Medulla oblongata (tissue), 1 donor: ENCODE data around the gene NAA38.

ENCODE experiments used
- DNase-seq: peaks from one replicate; pipeline ENCODE4 v3.0.0-alpha.2; 2015; ENCODE audit errors: extremely low spot score

Gene NAA38

GRCh38 chr17:7852919-7853690, 4.3 kb downstream of the NAA38 start:
- DNase-seq, result no peak

GRCh38 chr17:7852262-7852670, 5.1 kb downstream of the NAA38 start:
- no peak for DNase-seq

GRCh38 chr17:7851438-7852261, 5.7 kb downstream of the NAA38 start:
- peak; percentile 89 for DNase-seq

GRCh38 chr17:7850701-7851437, 6.5 kb downstream of the NAA38 start:
- no peak for DNase-seq

GRCh38 chr17:7849751-7850504, 7.4 kb downstream of the NAA38 start:
- DNase-seq, result no peak

GRCh38 chr17:7849130-7849750, 8.1 kb downstream of the NAA38 start:
- DNase-seq, result no peak

GRCh38 chr17:7848739-7849129, 8.6 kb downstream of the NAA38 start:
- no peak for DNase-seq

GRCh38 chr17:7848131-7848579, 9.2 kb downstream of the NAA38 start:
- no peak for DNase-seq

GRCh38 chr17:7846765-7847661, 10.3 kb downstream of the NAA38 start:
- no peak for DNase-seq

- no peak for DNase-seq
These were observed 11.2 kb downstream of the NAA38 start for GRCh38 chr17:7846063-7846735.

GRCh38 chr17:7845359-7846062, 11.8 kb downstream of the NAA38 start:
- no peak for DNase-seq

- peak; percentile 98 for DNase-seq
These were observed 12.8 kb downstream of the NAA38 start for GRCh38 chr17:7844292-7845154.

GRCh38 chr17:7843536-7844291, 13.6 kb downstream of the NAA38 start:
- peak; percentile 84 for DNase-seq

GRCh38 chr17:7843257-7843535, 14.2 kb downstream of the NAA38 start:
- DNase-seq, result no peak

- DNase-seq, result peak; percentile 84
These were observed 14.7 kb downstream of the NAA38 start for GRCh38 chr17:7842380-7843256.

- DNase-seq, result peak; percentile 92
These were observed 15.4 kb downstream of the NAA38 start for GRCh38 chr17:7841915-7842379.
